DOHH2 (cell line): ENCODE results near the gene ANKRD30A.

Experiments
- EZH2phosphoT487 ChIP-seq: fragments of 200-600 bp; sonication (generic); IDR thresholded peaks from 2 replicates; pipeline ENCODE4 v1.6.1; 2017; ENCODE audit warnings: borderline replicate concordance, mild to moderate bottlenecking, antibody characterized with exemption, low read length, moderate library complexity, mixed read lengths
- TF ChIP-seq, protein P1 (sequence below): fragments of 200-600 bp; sonication (generic); IDR thresholded peaks from one replicate; pipeline ENCODE4 v1.5.1; 2014; ENCODE audit warnings: antibody characterized with exemption, mild to moderate bottlenecking, low read depth, low read length; ENCODE audit not compliant: poor library complexity, severe bottlenecking

DNA sequence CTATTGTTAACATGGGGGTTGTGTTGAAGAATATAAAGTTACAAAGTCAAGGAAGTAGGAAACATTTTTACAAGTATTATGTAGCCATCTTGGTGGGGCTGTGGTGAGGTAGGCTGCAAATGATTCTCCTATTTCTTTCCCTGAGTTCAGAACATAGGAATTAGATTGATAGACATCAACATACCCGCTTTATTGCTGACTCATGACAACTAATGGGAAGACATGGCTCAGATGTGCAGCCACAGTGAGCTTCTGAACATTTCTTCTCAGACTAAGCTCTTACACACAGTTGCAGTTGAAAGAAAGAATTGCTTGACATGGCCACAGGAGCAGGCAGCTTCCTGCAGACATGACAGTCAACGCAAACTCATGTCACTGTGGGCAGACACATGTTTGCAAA is 110.7 kb downstream of the ANKRD30A start:
- TF ChIP-seq, protein P1, sequence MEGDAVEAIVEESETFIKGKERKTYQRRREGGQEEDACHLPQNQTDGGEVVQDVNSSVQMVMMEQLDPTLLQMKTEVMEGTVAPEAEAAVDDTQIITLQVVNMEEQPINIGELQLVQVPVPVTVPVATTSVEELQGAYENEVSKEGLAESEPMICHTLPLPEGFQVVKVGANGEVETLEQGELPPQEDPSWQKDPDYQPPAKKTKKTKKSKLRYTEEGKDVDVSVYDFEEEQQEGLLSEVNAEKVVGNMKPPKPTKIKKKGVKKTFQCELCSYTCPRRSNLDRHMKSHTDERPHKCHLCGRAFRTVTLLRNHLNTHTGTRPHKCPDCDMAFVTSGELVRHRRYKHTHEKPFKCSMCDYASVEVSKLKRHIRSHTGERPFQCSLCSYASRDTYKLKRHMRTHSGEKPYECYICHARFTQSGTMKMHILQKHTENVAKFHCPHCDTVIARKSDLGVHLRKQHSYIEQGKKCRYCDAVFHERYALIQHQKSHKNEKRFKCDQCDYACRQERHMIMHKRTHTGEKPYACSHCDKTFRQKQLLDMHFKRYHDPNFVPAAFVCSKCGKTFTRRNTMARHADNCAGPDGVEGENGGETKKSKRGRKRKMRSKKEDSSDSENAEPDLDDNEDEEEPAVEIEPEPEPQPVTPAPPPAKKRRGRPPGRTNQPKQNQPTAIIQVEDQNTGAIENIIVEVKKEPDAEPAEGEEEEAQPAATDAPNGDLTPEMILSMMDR = no peak
- TF ChIP-seq EZH2phosphoT487 = no peak
